ENCODE measurements around the gene PCDHB15.
"Not testable (repeated sequence)": the region's sequence is repeated elsewhere in the genome, so short reads cannot be mapped to it uniquely, and the experiment has no call there.

The PCDHB15 gene

DNA sequence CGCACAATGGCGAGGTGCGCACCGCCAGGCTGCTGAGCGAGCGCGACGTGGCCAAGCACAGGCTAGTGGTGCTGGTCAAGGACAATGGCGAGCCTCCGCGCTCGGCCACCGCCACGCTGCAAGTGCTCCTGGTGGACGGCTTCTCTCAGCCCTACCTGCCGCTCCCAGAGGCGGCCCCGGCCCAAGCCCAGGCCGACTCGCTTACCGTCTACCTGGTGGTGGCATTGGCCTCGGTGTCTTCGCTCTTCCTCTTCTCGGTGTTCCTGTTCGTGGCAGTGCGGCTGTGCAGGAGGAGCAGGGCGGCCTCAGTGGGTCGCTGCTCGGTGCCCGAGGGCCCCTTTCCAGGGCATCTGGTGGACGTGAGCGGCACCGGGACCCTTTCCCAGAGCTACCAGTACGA, 2.2 kb downstream of the PCDHB15 start:
- not testable (repeated sequence) for DNase-seq (ENCODE audit: low read depth, low spot score)

GRCh38 chr5:141250576-141250975, 5.4 kb downstream of the PCDHB15 start:
- no peak for DNase-seq (ENCODE audit: low read depth, low spot score)

- no peak for DNase-seq (ENCODE audit: low read depth, low spot score)
Observed at GRCh38 chr5:141258464-141258863, 13.3 kb downstream of the PCDHB15 start.

DNA sequence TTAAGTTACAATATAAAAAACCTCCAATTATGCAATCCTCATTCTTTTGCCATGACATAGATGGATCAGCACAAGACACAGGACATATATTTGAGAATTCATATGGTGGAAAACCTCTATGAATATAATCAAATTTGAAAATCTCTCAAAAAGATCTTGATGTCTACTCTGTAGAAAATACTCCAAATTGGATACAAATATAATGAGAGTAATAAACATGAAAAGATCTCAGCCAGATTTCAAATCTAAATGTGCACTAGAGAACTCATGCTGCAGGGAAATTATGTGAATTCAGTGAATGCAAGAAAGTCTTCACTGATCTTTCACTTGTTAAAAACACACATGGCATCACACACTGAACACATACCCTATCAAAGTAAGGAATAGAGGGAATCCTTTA, 13.8 kb downstream of the PCDHB15 start:
- no peak for DNase-seq (ENCODE audit: low read depth, low spot score)

- no peak for DNase-seq (ENCODE audit: low read depth, low spot score)
Observed at GRCh38 chr5:141260458-141261237, 15.5 kb downstream of the PCDHB15 start.

- DNase-seq (ENCODE audit: low read depth, low spot score): no peak
Observed at GRCh38 chr5:141261238-141261546, 16.0 kb downstream of the PCDHB15 start.

- DNase-seq (ENCODE audit: low read depth, low spot score): no peak
Observed at GRCh38 chr5:141269195-141269594, 24.0 kb downstream of the PCDHB15 start.

- DNase-seq (ENCODE audit: low read depth, low spot score): no peak
Observed at GRCh38 chr5:141272906-141273305, 27.7 kb downstream of the PCDHB15 start.

DNA sequence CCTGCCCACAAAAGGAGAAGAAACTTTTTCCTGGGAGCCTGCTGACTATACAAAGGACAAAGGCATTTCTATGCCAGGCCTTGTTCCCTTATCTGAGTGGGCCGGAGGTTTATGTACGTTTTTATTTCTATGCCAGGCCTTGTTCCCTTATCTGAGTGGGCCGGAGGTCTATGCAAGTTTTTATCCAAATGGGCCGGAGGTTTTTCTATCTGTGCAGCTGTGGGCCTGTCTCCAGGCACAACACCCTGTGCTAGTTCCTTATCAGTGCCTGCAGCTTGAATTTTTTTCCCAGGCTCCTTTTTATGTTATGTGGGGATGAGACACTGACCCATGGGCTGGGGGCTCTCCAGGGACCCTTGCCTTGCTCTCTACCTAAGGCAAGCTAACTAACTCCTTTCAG, 53.2 kb downstream of the PCDHB15 start:
- DNase-seq (ENCODE audit: low read depth, low spot score): no peak

Measured in iPS DF 19.7 (cell line).